Activated CD4-positive, alpha-beta T cell treated with anti-CD3 and anti-CD28 coated beads for 48 hours (primary cell): ENCODE results near the gene ACTL9.

Experiments
- DNase-seq: peaks from one replicate; pipeline ENCODE4 v3.0.0-alpha.2; 2020

Gene ACTL9

DNA sequence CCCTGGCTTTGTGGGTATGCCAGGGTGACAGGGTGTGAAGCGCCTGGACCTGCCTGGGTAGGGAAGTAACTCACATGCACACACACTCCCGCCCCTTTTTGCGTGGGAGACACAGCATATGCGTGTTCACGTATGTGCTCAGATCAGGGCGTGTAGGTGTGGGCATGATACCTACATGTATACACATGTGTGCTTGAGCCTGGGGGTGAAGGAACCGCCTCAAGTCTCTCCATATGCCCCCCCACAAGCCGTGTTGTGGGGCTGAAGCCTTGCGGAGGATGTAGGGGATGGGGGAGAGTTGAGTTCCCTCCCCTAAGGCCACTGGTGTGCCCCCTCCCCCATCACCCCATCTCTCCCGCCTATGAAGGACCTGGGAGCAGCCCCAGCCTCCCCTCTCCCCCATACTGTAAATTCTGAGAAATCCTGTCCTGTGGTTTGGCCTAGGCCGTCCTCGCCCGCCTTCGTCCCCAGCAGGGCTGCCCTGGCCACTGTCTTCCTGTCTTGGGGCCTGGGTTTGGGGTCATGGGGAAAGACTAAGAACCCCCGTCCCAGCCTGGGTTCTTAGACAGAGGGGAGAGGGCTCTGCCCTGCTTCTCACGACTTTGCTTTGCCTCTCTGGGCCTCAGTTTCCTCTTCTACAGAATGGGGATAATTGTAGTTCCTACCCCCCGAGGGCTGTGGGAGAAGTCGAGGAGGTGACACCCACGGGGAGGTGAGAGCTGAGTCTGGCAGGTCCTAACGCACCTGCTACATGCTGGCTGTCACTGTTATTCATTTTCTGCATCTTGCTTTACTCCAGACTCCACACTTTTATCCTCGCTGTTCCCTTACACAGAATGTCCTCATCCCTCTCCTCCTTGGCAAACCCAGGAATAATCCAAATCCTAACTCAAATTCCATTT is 14.3 kb downstream of the ACTL9 start:
- no peak for DNase-seq

DNA sequence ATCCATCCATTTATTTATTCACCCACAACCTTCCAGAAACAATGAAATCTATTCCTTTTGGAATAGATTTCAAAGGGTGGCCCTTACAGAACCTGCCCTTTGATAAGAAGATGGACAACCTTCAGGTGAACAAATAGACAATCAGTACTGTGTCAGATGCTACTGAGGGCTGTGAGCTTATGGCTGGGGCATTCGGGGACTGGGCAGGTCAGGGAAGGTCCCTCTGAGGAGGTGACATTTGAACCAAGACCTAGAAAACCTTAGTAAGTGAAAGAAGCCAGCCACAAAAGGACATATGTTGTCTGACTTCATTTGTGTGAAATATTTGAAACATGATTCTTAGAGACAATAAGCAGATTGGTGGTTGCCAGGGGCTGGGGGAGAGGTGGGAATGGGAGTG is 15.7 kb downstream of the ACTL9 start:
- no peak for DNase-seq

DNA sequence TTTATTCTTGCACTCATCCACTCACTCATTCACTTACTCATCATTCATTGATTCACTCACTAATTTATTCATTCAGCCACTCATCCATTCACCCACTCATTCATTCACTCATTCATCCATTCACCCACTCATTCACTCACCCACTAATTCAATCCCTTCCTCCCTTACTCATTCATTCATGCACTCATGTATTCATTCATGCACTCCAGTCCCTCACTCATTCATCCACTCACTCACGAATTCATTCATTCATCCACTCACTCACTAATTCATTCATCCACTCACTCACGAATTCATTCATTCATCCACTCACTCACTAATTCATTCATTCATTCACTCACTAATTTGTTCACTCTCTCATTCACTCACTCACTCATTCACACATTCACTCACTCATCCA is 16.1 kb downstream of the ACTL9 start:
- no peak for DNase-seq

DNA sequence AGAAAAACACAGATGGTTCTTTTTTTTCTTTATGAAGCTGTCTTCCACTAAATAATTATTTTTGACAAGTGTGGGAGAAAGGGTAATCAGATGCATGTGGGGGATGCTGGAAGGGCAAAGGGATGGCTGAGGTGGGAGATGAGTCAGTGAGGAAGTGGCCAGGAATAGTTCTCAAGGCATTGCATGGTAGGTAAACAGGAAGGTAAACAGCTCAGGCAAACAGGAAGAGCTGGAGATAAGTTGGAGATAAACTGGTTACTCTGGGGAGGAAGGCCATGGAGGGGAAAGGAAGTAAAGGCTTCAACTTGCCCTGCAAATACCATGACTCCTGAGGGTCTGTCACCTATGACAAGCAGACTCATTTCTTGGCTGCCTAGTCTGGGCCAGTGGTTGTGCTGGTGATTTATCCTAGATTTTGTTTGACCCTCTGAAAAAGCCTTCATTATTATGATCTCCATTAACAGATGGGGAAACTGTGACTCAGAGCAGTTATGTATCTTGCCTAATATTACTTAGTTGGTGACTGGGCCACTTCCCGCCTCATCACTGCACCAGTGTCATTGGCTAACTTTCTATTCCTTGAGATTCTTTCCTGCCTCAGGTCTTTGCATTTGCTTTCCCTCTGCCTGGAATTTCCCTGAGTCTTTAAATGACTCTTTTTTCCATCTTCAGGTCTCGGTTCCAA is 17.1 kb downstream of the ACTL9 start:
- no peak for DNase-seq

DNA sequence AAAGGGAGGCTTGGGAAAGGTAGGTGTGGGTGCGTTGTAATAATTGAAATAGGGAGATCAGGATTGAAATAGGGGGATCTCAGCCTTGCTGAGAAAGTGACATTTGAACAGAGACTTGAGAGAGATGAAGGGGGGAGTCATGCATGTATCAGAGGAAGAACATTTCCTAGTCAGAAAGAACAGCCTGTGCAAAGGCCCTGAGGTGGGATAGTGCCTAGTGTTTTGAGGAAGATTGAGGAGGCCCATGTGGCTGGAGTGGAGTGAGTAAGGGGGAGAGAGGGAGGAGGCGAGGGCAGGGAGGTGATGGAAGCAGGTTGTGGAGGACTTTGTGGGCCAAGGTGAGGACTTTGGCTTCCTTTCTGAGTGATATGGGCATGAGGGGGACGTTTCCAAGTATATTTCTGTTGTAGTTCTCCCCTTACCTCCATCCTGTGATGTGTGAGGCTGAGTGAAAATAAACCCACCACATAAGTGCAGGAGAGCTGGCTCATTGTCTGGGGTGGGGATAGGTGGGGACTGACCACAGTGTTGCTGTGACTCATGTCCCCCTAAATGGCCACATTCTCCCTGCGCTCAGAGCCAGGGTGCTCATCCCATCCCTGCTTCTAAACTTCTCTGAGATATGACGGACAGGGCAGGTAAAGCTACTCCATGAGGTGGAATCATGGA is 17.8 kb downstream of the ACTL9 start:
- no peak for DNase-seq

DNA sequence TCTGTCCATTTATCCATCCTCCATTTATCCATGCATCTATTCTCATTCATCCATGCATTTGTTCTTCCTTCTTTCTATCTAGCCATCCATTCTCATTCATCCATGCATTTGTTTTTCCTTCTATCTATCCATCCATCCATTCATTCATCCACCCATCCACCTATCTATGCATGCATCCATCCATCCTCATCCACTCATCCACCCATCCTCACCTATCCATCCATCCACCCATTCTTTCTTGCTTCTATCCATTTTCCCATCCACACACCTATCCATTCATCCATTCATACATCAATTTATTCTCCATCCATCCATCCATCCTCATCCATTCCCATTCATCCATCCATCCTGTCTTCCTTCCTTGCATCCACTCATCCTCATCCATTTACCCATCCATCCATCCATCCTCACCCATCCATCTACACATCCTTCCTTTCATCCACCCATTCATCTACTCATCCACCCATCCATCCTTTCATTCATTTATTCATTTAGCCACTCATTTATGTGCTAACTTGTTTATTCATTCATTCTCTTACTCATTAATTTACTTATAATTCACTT is 20.3 kb downstream of the ACTL9 start:
- DNase-seq = no peak

DNA sequence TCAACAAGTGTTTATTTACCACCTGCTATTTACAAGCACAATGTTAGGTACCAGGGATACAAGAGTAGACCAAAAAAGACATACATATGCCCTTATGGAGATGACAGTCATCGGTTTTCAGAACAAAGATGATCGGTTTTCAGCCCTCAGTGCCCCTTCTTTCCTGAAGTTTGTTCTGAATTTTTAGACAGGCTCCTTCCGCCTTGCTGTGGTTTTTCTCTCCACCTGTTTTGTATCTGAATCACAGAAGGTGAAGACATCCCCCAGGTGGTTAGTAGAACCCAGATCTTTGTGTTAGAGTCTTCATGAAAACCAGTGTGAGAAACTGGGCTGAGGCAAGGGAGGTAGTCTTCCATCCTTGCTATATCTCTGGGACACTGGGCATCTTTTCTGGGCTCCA is 23.5 kb downstream of the ACTL9 start:
- no peak for DNase-seq

DNA sequence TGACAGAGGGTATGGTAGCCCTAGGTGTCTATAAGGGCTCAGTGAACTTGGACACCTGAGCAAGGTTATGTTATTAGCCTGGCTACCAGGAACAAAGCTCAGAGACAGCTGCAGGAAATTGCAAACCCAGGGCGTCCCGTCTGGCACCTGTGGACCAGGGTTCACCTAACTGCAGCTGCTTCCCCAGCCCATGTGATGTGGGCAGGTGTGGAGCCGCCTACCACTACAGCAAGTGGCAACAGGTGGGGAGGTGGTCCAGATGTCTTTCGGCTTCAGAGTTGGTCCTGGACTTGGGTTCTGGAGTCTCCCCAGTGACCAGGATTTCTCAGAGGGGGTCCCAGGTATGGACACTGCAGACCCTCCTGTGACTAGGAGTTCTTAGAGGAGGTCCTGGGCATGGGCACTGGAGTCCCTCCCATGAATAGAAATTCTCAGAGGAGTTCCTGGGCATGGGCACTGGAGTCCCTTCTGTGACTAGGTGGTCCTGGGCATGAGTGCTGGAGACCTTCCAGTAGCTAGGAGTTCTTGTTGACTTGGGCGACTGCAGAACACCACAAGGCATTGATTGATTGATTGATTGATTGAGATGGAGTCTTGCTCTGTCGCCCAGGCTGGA is 25.2 kb downstream of the ACTL9 start:
- DNase-seq = no peak

DNA sequence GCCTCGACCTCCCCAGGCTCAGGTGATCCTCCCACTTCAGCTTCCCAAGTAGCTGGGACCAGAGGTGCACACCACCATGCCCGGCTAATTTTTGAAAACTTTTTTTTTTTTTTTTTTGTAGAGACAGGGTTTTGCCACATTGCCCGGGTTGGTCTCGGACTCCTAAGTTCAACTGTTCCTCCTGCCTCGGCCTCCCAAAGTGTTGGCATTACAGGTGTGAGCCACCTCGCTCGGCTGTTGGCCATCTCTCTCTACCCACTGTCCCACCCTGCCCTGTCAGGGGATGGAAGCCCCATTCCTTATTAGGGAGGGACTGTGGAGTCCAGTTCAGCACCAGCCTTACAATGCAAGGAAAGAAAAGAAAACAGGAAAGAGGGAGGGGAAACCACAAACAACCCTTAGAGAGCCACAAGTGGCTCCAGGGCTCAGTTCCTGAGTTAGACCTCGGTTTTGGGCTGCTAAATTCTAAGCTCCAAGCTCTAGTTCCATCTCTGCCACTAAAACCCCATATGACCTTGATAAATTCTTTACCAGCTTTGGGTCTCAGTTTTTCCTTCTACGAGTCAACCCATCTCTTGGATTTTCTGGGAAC is 31.7 kb downstream of the ACTL9 start:
- DNase-seq = no peak

DNA sequence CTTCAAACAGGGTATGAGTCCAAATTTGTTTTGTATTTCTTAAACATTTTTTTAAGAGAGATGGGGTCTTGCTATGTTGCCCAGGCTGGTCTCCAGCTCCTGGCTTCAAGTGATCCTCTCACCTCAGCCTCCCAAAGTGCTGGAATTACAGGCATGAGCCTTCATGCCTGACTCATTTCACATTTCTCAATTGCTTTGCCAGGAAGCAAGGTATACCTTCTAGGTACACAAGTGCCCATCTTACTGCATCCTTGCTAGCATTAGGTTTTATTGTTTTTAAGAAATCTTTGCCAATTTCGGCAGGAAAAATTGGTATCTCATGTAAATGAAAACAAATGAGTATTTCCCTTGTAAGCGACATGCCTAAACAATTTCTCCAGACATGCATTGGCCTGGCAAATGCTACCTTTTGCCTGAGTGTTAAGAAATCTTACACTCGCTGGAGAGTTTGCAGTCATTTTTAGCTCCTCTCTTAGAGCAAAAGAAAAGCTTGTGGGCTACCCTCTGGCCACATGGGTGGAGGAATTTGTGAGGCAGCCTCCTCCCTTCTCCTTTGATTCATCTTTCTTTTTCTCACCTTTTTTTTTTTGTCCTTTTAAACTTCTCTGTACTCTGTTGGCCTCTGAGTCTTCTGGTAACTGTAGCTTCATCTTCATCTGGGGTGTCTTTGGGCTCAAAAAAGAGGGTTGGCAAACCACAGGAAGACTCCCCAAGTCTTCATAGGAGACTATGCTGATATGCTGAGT is 33.0 kb downstream of the ACTL9 start:
- no peak for DNase-seq

DNA sequence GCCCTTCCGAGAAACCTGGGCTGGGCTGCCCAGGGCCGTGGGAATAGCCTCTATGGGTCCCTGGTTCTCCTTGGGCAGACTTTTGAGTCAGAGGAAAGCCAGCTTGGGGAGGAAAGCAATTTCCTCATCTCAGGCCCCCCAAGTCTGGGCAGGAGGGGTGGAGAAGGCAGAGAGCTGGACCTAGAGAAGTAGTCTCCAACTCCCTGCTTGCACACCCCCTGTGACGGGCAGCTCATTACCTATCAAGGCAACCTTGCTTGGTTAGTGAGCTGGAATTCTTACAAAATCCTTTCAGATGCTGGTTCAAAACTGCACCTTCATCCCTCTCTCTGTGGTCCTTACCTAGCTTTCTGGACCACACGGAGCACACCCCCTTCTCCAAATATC is 33.9 kb downstream of the ACTL9 start:
- DNase-seq = no peak

DNA sequence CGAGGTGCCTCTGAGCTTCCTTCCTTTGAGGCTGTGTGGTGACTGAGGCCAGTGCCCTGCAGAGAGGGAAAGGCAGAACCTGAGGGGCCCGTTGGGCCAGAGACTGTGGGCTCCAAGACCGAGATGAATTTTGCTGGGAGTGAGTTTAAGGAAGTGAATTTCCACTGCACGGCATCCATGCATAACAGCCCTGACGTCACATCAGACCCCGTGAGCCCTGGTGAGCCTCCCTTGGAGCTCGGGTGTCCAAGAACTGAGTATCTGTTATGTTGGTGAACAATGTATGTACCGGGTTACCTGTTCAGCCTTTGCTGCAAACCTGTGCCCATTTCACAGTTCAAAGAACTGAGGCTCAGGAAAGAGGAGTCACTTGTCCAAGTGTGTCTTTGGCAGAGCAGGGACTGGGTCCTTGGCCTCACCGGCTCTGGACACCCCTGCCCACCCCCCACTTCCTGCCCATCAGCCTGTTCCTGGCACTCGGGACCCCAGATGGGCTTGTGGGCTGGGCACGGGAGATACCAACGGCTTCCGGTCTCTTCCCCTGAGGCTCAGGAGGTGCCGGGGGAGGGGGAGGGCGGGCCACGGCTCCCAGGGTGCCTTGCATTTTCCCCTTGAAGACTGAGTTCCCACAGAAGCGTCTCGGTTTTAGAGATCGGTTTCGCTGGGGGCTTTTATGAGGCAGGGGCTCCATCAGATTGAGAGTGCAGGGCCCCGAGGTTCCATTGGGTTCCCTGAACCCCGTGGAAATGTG is 34.5 kb downstream of the ACTL9 start:
- peak; percentile 49 for DNase-seq

DNA sequence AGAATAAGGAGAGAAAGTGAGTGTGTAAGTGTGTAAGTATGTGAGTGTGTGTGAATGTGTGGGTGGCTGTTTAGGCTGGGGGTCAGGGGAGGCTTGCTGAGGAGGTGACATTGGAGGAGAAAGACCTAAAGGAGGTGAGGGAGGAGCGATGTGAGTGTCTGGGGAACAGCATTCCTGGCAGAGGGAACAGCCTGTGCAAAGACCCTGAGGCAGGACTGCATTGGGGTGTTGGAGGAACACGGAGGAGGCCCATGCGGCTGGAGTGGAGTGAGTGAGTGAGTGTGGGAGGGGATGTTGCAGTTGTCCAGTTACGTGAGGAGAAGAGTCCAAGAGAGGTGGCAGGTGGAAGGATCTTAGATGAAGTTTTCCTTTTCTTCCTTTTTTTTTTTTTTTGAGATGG is 36.3 kb downstream of the ACTL9 start:
- no peak for DNase-seq

DNA sequence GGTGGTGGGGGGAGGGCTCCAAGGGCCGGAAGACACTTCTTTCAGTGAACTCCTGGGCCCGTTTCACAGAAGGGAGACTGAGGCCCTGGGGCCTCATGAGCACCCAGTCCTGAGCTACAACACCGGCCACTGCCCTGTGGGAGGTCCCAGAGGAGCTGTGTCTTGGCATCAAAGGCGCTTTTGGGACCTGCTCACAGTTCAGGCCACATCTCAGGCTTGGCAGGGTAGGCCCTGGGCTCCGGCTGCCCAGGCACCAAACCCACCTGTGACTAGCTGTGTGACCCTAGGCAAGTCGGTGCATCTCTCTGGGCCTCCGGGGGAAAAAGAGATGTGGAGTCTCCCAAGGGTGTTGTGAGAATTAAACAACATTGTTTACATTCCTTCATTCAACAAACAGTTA is 38.7 kb downstream of the ACTL9 start:
- no peak for DNase-seq

DNA sequence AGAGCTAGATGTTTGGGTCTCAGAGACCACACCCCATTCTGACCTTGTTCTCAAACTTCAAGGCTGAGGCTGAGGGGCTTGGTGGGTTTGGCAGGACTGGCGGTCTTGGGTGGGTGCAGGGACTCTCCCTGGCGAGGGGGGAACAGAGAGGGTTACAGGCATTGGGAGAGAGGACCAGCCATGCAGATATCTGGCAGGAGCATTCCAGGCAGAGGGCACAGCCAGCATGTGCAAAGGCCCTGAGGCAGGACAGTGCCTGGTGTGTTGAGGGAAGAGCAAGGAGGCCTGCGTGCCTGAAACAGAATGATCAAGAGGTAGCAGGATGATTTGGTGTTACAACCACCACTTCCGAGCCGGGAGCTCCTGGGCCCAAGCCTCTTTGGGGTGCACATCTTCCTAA is 40.7 kb downstream of the ACTL9 start:
- DNase-seq = no peak

DNA sequence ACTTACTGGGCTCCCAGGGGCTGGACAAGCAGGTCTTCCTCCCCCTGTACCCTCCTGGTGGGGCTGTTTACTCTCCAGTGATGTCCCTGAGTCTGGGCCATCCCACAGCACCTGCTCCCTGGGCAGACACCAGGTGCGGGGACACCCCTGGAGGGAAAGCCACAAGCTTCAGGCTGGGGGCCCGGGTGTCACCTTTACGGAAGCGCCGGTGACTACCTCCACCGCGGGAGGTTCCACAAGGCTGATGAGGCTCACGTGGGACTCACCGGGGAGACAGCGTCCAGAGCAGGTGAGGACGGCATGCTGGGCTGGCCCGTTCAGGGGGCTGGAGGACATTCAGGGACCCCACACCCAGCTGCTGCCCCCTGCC is 43.3 kb downstream of the ACTL9 start:
- peak; percentile 44 for DNase-seq

DNA sequence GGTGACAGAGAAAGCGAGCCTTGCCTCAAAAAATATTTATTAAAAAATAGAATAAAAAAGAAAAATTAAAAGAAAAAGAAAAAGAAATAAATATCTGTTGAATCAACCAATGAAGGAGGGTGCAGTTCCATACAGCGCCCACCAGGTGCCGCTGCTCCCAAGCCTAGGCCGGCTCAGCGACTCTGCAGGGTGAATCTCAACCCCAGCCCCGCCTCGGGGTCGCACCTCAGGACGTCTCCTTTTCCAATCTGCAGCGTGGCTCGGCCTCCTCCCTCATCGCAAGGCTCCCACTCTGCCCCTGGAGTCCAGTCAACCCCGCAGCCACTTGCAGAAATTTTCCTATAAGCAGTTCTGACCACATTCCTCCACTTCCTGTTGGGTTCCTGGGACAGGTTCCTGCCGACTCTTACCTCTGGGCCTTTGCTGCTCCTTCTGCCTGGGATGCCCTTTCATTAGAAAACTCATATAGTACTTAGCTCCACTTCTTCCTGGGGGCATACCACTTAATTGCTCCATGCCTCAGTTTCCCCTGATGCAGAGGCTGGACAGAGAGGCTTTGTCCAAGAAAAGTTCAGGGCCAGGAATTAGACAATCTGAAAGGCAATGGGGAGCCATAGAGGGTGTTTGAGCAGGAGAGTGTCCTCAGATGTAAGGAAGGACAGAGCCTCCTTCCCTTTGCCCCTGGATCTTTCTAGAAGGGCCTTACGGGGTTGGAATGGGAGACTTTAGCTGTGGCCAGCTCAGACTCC is 43.8 kb downstream of the ACTL9 start:
- peak; percentile 78 for DNase-seq

DNA sequence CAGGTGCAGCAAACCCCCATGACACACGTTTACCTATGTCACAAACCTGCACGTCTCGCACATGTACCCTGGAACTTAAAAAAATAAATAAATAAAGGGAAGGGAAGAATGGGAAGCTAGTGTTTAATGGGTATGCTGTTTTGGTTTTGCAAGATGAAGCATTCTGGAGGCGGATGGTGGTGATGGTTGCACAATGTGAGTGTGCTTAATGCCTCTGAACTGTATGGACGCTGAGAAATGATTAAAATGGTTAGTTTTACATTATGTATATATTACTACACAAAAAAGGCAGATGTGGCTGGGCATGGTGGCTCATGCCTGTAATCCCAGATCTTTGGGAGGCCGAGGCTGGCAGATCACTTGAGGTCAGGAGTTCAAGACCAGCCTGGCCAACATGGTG is 50.4 kb downstream of the ACTL9 start:
- no peak for DNase-seq
